ENCODE results near the gene NKX1-1. TPM values are rescaled to one million over a fixed set of nuclear protein-coding genes. Genes with fewer than 3 reads are reported as not detected.

NKX1-1 gene
- total and polyA plus RNA-seq, 9 donors: not detected

GRCh38 chr4:1385373-1386340, 20.6 kb downstream of the NKX1-1 start:
- H3K27ac ChIP-seq (ENCODE audit: low read length): no peak overlapping the region
- no peak overlapping the region for H3K4me3 ChIP-seq (ENCODE audit: low read length)
- DNase-seq: no peak
- no peaks in the 10 kb centered on the region for H3K4me1 ChIP-seq (ENCODE audit: control insufficient read depth, insufficient read depth, low read length)
- no peaks in the 10 kb centered on the region for H3K27me3 ChIP-seq (ENCODE audit: control insufficient read depth, insufficient read depth, low read length)
- WGBS (ENCODE audit: insufficient coverage): 93% methylated on average over 44 of the region's 44 CpGs
- peaks cover 2% of the 10 kb centered on the region for H3K9me3 ChIP-seq (replicated peaks; ENCODE audit: control insufficient read depth, low read depth, low read length)
- peaks cover 15% of the 10 kb centered on the region for H3K36me3 ChIP-seq (ENCODE audit: control insufficient read depth, insufficient read depth, low read length)

DNA sequence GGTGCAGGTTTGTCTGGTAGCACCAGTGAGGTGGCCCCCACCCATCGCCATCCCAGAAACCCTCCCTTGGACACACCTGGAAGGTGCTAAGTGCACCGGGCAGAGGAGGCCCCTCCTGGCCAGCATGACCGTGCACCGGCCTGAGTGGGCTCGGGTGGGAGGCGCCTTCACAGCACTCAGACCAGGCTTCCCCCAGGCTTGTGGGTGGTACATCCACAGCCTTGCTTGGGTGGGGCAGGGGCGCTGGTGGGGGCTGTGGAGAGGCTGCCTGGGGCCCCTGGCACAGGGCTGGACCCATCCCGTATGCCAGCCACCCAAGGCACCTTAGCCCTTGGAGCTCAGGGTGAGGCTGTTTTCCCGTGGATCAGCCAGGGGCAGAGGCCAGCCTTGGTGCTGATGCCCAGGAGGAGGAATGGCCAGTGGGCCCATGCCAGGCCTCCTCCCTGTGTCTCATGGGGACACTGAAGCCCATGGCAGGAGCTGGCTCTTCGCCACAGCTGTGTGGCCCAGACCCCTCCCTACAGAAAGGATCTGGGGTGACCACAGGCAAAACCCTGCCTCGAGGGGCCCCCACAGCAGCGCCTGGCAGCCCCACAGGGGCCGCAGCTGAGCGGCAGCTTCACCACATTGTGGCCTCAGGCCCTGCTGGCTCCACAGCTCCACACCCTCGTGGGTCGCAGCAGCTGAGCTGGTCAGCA, 21.4 kb downstream of the NKX1-1 start:
- H3K9me3 ChIP-seq (replicated peaks; ENCODE audit: control insufficient read depth, low read depth, low read length): peaks cover 2% of the 10 kb centered on the region
- H3K36me3 ChIP-seq (ENCODE audit: control insufficient read depth, insufficient read depth, low read length): peaks cover 15% of the 10 kb centered on the region
- DNase-seq: no peak
- WGBS (ENCODE audit: insufficient coverage): 90% methylated on average over 9 of the region's 16 CpGs
- H3K27me3 ChIP-seq (ENCODE audit: control insufficient read depth, insufficient read depth, low read length): no peaks in the 10 kb centered on the region
- no peak overlapping the region for H3K27ac ChIP-seq (ENCODE audit: low read length)
- H3K4me1 ChIP-seq (ENCODE audit: control insufficient read depth, insufficient read depth, low read length): no peaks in the 10 kb centered on the region
- H3K4me3 ChIP-seq (ENCODE audit: low read length): no peak overlapping the region

DNA sequence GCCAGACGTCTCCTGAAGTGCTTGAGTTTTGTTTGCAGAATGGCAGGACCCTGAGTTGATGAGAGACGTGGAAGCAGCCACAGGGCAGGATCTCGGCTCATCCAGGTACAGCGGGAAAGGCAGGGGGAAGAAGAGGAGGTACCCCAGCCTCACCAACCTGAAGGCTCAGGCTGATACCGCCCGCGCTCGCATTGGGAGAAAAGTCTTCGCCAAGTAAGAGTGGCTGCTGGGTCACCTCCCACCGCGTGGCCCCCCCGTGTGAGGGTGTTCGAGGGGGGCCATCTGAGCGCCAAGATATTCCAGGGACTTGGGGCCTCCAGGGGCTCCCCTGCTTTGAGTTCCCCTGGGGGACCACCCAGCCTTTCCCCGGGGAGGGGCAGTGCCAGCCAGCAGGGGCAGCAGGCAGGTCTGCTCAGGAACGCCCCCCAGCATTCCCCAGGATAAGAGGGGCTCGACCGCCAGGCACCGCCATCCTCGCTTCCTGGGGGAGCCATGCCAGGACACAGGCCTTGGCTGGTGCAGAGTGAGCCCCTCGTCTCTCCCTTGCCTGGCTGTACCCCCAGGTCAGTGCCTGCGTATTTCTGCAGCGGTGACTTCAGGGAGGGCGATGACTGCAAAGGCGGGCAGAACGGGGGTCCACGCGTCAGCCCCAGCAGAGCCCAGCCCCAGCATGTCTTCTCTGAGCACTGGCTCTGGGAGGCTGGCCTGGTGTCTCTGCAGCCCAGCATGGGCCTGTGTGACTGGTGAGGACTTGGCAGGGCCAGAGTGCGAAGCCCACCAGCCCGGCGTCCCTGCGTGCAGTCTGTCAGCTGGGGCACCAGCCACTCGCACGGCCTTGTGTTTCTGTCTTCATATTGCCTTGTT, 22.3 kb downstream of the NKX1-1 start:
- WGBS (ENCODE audit: insufficient coverage): 90% methylated on average over 34 of the region's 34 CpGs
- H3K36me3 ChIP-seq (ENCODE audit: control insufficient read depth, insufficient read depth, low read length): peaks cover 15% of the 10 kb centered on the region

GRCh38 chr4:1382776-1383727, 23.2 kb downstream of the NKX1-1 start:
- H3K4me3 ChIP-seq (ENCODE audit: low read length): no peak overlapping the region
- H3K9me3 ChIP-seq (replicated peaks; ENCODE audit: control insufficient read depth, low read depth, low read length): no peaks in the 10 kb centered on the region
- no peaks in the 10 kb centered on the region for H3K4me1 ChIP-seq (ENCODE audit: control insufficient read depth, insufficient read depth, low read length)
- 79% methylated on average over 23 of the region's 27 CpGs for WGBS (ENCODE audit: insufficient coverage)
- no peak for DNase-seq
- no peaks in the 10 kb centered on the region for H3K27me3 ChIP-seq (ENCODE audit: control insufficient read depth, insufficient read depth, low read length)
- H3K27ac ChIP-seq (ENCODE audit: low read length): no peak overlapping the region
- H3K36me3 ChIP-seq (ENCODE audit: control insufficient read depth, insufficient read depth, low read length): peaks cover 15% of the 10 kb centered on the region

More for the DNA sequence above, 22.3 kb downstream of the NKX1-1 start:
- Histone ChIP-seq H3K4me1 (ENCODE audit: control insufficient read depth, insufficient read depth, low read length) (no peaks in the 10 kb centered on the region), H3K9me3 (replicated peaks; ENCODE audit: control insufficient read depth, low read depth, low read length) (no peaks in the 10 kb centered on the region), H3K27me3 (ENCODE audit: control insufficient read depth, insufficient read depth, low read length) (no peaks in the 10 kb centered on the region), H3K4me3 (ENCODE audit: low read length) (no peak overlapping the region), H3K27ac (ENCODE audit: low read length) (no peak overlapping the region)
- DNase-seq: no peak

DNA sequence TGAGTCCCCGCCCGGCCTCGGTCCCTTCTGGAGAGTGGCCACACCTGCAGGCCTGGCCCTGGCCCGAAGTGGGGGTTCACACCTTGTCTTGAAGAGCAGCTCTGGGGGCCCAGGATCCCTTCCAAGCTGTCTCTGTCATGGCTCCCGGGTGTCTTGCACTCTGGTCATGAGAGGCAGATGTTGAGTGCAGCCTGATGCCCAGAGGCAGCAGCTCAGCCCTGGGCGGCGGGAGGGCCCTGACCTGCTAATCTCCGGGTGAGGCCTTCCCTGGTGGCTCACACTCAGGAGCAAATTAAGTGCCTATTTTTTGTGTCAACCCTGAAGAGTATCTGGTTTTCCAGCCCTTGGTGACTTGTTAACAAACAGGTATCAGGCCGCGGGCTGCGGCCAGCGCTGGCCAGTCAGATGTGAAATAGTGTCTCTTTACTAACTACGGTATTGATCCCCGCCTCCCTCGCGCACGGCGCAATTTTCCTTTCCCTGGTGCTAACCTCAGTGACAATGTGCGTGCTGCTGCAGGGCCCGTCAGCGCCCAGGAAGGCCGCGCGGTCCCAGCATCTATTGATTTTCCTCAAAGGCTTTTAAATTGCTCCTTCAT, 24.2 kb downstream of the NKX1-1 start:
- no peaks in the 10 kb centered on the region for H3K27me3 ChIP-seq (ENCODE audit: control insufficient read depth, insufficient read depth, low read length)
- H3K4me1 ChIP-seq (ENCODE audit: control insufficient read depth, insufficient read depth, low read length): peaks cover 10% of the 10 kb centered on the region
- H3K9me3 ChIP-seq (replicated peaks; ENCODE audit: control insufficient read depth, low read depth, low read length): no peaks in the 10 kb centered on the region
- DNase-seq: no peak
- peaks cover 15% of the 10 kb centered on the region for H3K36me3 ChIP-seq (ENCODE audit: control insufficient read depth, insufficient read depth, low read length)
- no peak overlapping the region for H3K27ac ChIP-seq (ENCODE audit: low read length)
- WGBS (ENCODE audit: insufficient coverage): 90% methylated on average over 24 of the region's 24 CpGs
- no peak overlapping the region for H3K4me3 ChIP-seq (ENCODE audit: low read length)

- Histone ChIP-seq H3K36me3 (ENCODE audit: control insufficient read depth, insufficient read depth, low read length) (peaks cover 15% of the 10 kb centered on the region), H3K27me3 (ENCODE audit: control insufficient read depth, insufficient read depth, low read length) (no peaks in the 10 kb centered on the region), H3K4me1 (ENCODE audit: control insufficient read depth, insufficient read depth, low read length) (peaks cover 18% of the 10 kb centered on the region), H3K4me3 (ENCODE audit: low read length) (no peak overlapping the region), H3K27ac (ENCODE audit: low read length) (no peak overlapping the region), H3K9me3 (replicated peaks; ENCODE audit: control insufficient read depth, low read depth, low read length) (no peaks in the 10 kb centered on the region)
- no peak for DNase-seq
- 89% methylated on average over 10 of the region's 12 CpGs for WGBS (ENCODE audit: insufficient coverage)
Measured at GRCh38 chr4:1381181-1381621, 25.0 kb downstream of the NKX1-1 start.

DNA sequence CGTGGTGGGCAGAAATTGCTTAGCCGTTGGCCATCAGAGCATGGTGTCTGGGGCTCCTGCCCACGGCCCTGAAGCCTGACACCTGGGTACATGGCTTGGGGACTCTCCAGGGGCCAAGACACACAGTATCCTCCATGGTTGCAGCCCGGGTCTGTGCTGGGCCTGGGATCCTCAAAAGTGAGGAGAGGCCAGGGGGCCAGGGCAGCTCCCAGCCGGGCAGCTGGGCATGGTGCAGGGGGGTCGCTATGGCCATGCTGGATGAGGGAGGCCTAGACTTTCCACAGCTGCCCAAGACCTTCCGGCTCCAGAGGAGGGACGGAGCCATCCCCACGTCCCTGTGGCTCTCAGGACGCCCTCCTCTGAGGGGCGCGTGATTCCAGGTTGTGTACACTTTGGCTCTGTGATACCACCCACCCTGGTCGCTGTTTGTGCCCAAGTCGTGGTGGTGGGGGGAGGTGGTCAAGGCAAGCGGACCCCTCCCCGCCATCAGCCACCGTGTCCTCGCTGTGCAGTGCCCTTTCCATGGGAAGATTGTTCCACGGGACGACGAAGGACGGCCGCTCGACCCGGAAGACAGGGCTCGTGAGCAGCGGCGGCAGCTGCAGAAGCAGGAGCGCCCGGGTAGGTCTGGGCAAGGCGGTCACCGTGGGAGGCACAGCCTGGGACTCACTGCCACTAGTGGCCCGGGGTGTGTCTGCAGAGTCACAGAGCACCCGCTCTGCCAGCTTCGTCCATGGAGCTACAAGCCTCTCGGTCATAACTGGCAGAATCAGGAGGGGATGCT, 25.7 kb downstream of the NKX1-1 start:
- 88% methylated on average over 28 of the region's 36 CpGs for WGBS (ENCODE audit: insufficient coverage)
- H3K36me3 ChIP-seq (ENCODE audit: control insufficient read depth, insufficient read depth, low read length): peaks cover 15% of the 10 kb centered on the region

GRCh38 chr4:1379801-1380331, 26.4 kb downstream of the NKX1-1 start:
- Histone ChIP-seq H3K4me3 (ENCODE audit: low read length) (no peak overlapping the region), H3K27ac (ENCODE audit: low read length) (no peak overlapping the region), H3K27me3 (ENCODE audit: control insufficient read depth, insufficient read depth, low read length) (no peaks in the 10 kb centered on the region), H3K36me3 (ENCODE audit: control insufficient read depth, insufficient read depth, low read length) (peaks cover 15% of the 10 kb centered on the region), H3K9me3 (replicated peaks; ENCODE audit: control insufficient read depth, low read depth, low read length) (no peaks in the 10 kb centered on the region), H3K4me1 (ENCODE audit: control insufficient read depth, insufficient read depth, low read length) (peaks cover 25% of the 10 kb centered on the region)
- 81% methylated on average over 21 of the region's 31 CpGs for WGBS (ENCODE audit: insufficient coverage)
- DNase-seq: no peak

More for the DNA sequence above, 25.7 kb downstream of the NKX1-1 start:
- no peak overlapping the region for H3K27ac ChIP-seq (ENCODE audit: low read length)
- no peak overlapping the region for H3K4me3 ChIP-seq (ENCODE audit: low read length)
- H3K9me3 ChIP-seq (replicated peaks; ENCODE audit: control insufficient read depth, low read depth, low read length): no peaks in the 10 kb centered on the region
- H3K27me3 ChIP-seq (ENCODE audit: control insufficient read depth, insufficient read depth, low read length): no peaks in the 10 kb centered on the region
- no peak for DNase-seq
- peaks cover 24% of the 10 kb centered on the region for H3K4me1 ChIP-seq (ENCODE audit: control insufficient read depth, insufficient read depth, low read length)

Data from muscle of leg (tissue), 11 donors.